Right lobe of liver (tissue), 4 donors: ENCODE results near the gene TSTD2.
A peak's percentile ranks its signal among the peaks of the same experiment; 100 is the strongest.

Experiments used
- CTCF ChIP-seq, 4 donors: fragments of 200-600 bp in 3 of 4; fragments of 450-650 bp in 1 of 4; IDR thresholded peaks; one replicate each; pipeline versions ENCODE4 v1.5.1 to v1.8.0; 2016 to 2022; ENCODE audit warnings: antibody characterized with exemption in 4 of 4, mild to moderate bottlenecking in 2 of 4
- POLR2A ChIP-seq: fragments of 450-650 bp; IDR thresholded peaks from one replicate; pipeline ENCODE4 v1.6.1; 2017; ENCODE audit warnings: antibody characterized with exemption, mild to moderate bottlenecking
- donor health status: DM: no; HTN: no; CAD: no.
- donor health status: DM: no; HTN: no; CAD: no.
- donor health status: DM: no; HTN: yes; CAD: no.

DNA sequence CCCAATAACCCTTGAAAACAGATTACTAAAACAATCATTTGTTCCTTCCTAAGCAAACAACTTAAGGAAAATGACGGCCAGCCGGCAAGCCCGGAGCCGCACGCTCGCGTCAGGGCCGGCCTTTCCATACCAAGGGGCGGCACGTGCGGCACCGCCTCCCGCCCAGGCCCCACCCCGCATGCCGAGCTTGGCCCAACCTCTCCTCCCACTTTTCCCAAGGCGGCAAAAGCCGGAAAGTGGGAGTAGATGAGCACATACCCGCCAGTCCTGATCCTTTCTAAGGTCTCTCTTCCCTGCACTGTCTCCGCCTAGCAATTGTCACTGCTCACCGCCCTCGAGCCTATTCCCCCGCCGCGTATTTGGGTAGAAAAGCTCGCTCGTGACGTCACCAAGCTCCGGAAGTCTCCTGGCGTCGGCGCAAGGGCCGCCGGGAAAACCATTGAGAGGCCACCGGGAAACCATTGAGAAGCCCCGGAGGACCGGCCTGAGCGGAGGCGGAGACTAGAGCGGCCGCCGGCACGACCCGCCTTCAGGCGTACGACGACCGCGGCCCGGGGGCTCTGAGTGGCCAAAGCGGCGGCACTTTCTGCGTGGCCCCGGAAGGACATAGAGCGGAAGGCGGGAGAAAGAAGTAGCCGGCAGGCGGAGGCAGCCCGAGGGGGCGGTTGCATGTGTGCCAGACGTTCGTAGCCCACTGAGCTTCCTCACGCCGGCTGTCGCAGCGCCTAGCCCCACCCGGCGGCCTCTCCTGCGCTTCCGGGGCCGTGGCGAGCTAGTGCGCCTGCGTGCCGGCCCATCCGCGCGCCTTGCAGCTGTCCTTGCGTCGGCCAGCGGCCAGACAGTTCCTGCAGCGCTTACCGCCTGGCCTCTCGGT is at the start of gene TSTD2, which contains the start of gene NCBP1:
- TF ChIP-seq CTCF (IDR thresholded peaks at IDR 0.05) (no peak), POLR2A (peak; percentile 95)
